ENCODE measurements around the gene KCNJ1.

The KCNJ1 gene

GRCh38 chr11:128881221-128881620 is 14.1 kb upstream of the KCNJ1 start:
- no peak for DNase-seq

GRCh38 chr11:128879817-128880216 is 12.7 kb upstream of the KCNJ1 start:
- DNase-seq: peak; percentile 19

- no peak for DNase-seq
Measured at GRCh38 chr11:128878455-128878854, 11.4 kb upstream of the KCNJ1 start.

- no peak for DNase-seq
Measured at GRCh38 chr11:128877726-128878125, 10.6 kb upstream of the KCNJ1 start.

- no peak for DNase-seq
Measured at GRCh38 chr11:128876133-128876650, 9.1 kb upstream of the KCNJ1 start.

GRCh38 chr11:128874427-128874826 is 7.3 kb upstream of the KCNJ1 start:
- no peak for DNase-seq

GRCh38 chr11:128872594-128872993 is 5.5 kb upstream of the KCNJ1 start:
- DNase-seq: no peak

GRCh38 chr11:128872094-128872493 is 5.0 kb upstream of the KCNJ1 start:
- no peak for DNase-seq

- no peak for DNase-seq
Measured at GRCh38 chr11:128871168-128871610, 4.1 kb upstream of the KCNJ1 start.

GRCh38 chr11:128868841-128869671 is 2.0 kb upstream of the KCNJ1 start:
- no peak for DNase-seq

GRCh38 chr11:128865490-128865889 is 1.6 kb downstream of the KCNJ1 start:
- no peak for DNase-seq

GRCh38 chr11:128862908-128863660 is 4.0 kb downstream of the KCNJ1 start:
- peak; percentile 92 for DNase-seq

- DNase-seq: no peak
Measured at GRCh38 chr11:128862406-128862805, 4.7 kb downstream of the KCNJ1 start.

GRCh38 chr11:128860571-128861361 is 6.3 kb downstream of the KCNJ1 start:
- no peak for DNase-seq

GRCh38 chr11:128859563-128860441 is 7.3 kb downstream of the KCNJ1 start:
- DNase-seq: no peak

- DNase-seq: no peak
Measured at GRCh38 chr11:128857341-128857740, 9.8 kb downstream of the KCNJ1 start.

- DNase-seq: no peak
Measured at GRCh38 chr11:128856241-128856640, 10.9 kb downstream of the KCNJ1 start.

- DNase-seq: no peak
Measured at GRCh38 chr11:128854841-128855240, 12.3 kb downstream of the KCNJ1 start.

- DNase-seq: no peak
Measured at GRCh38 chr11:128853559-128853958, 13.5 kb downstream of the KCNJ1 start.

- peak; percentile 87 for DNase-seq
Measured at GRCh38 chr11:128852327-128853023, 14.6 kb downstream of the KCNJ1 start.

- DNase-seq: no peak
Measured at GRCh38 chr11:128848815-128849455, 18.2 kb downstream of the KCNJ1 start.
